ENCODE data around the gene TMPRSS3.

GRCh38 chr21:42391297-42391696, 4.6 kb downstream of the TMPRSS3 start:
- TF ChIP-seq CTCF (IDR thresholded peaks at IDR 0.05), result no peak
- no peak for TF ChIP-seq POLR2A (IDR thresholded peaks at IDR 0.05)
- TF ChIP-seq EP300 (IDR thresholded peaks at IDR 0.05), result no peak
